ENCODE measurements around the gene LAG3.

The LAG3 gene

GRCh38 chr12:6774499-6775062 is 2.3 kb downstream of the LAG3 start:
- Histone ChIP-seq H3K79me2 (ENCODE audit: control insufficient read depth, low read length) (no peaks in the 10 kb centered on the region), H3K4me1 (ENCODE audit: control insufficient read depth, low read length) (peaks cover 16% of the 10 kb centered on the region), H3K4me2 (ENCODE audit: low read length) (no peak overlapping the region), H3K36me3 (ENCODE audit: control insufficient read depth, low read length) (no peaks in the 10 kb centered on the region), H3K27ac (ENCODE audit: low read depth, low read length) (no peak overlapping the region), H4K20me1 (ENCODE audit: control insufficient read depth, insufficient read depth, low read depth, low read length) (no peaks in the 10 kb centered on the region), H3K9me3 (ENCODE audit: control insufficient read depth, insufficient read depth, low read length) (no peaks in the 10 kb centered on the region), H3K4me3 (ENCODE audit: low read length) (no peak overlapping the region), H3F3A (ENCODE audit: control insufficient read depth, insufficient read depth) (0 out of 2 replicates have a peak, but pooled peaks cover 3% of the 10 kb centered on the region), H3K9me2 (replicated peaks; ENCODE audit: control insufficient read depth, low read length) (no peaks in the 10 kb centered on the region), H3K27me3 (ENCODE audit: control insufficient read depth, low read length) (peaks cover 50% of the 10 kb centered on the region)
- no peak for TF ChIP-seq EZH2phosphoT487 (IDR thresholded peaks at IDR 0.05; ENCODE audit: borderline replicate concordance, low read length)
- no peak for TF ChIP-seq CTCF (IDR thresholded peaks at IDR 0.05; ENCODE audit: low read depth, low read length, poor library complexity, severe bottlenecking)

GRCh38 chr12:6775185-6776174 is 3.2 kb downstream of the LAG3 start:
- Histone ChIP-seq H3K9me3 (ENCODE audit: control insufficient read depth, insufficient read depth, low read length) (no peaks in the 10 kb centered on the region), H3K4me1 (ENCODE audit: control insufficient read depth, low read length) (peaks cover 16% of the 10 kb centered on the region), H3K4me3 (ENCODE audit: low read length) (no peak overlapping the region), H3K27ac (ENCODE audit: low read depth, low read length) (no peak overlapping the region), H3K79me2 (ENCODE audit: control insufficient read depth, low read length) (no peaks in the 10 kb centered on the region), H3K27me3 (ENCODE audit: control insufficient read depth, low read length) (peaks cover 50% of the 10 kb centered on the region), H3K9me2 (replicated peaks; ENCODE audit: control insufficient read depth, low read length) (no peaks in the 10 kb centered on the region), H3F3A (ENCODE audit: control insufficient read depth, insufficient read depth) (0 out of 2 replicates have a peak, but pooled peaks cover 3% of the 10 kb centered on the region), H4K20me1 (ENCODE audit: control insufficient read depth, insufficient read depth, low read depth, low read length) (no peaks in the 10 kb centered on the region), H3K36me3 (ENCODE audit: control insufficient read depth, low read length) (no peaks in the 10 kb centered on the region), H3K4me2 (ENCODE audit: low read length) (no peak overlapping the region)
- TF ChIP-seq CTCF (IDR thresholded peaks at IDR 0.05; ENCODE audit: low read depth, low read length, poor library complexity, severe bottlenecking) = no peak
- no peak for TF ChIP-seq EZH2phosphoT487 (IDR thresholded peaks at IDR 0.05; ENCODE audit: borderline replicate concordance, low read length)

GRCh38 chr12:6777386-6777785 is 5.1 kb downstream of the LAG3 start:
- H3K4me2 ChIP-seq (ENCODE audit: low read length) = no peak overlapping the region
- H4K20me1 ChIP-seq (ENCODE audit: control insufficient read depth, insufficient read depth, low read depth, low read length) = no peaks in the 10 kb centered on the region
- peaks cover 16% of the 10 kb centered on the region for H3K4me1 ChIP-seq (ENCODE audit: control insufficient read depth, low read length)
- no peaks in the 10 kb centered on the region for H3K36me3 ChIP-seq (ENCODE audit: control insufficient read depth, low read length)
- peaks cover 50% of the 10 kb centered on the region for H3K27me3 ChIP-seq (ENCODE audit: control insufficient read depth, low read length)
- no peaks in the 10 kb centered on the region for H3K9me3 ChIP-seq (ENCODE audit: control insufficient read depth, insufficient read depth, low read length)
- H3K79me2 ChIP-seq (ENCODE audit: control insufficient read depth, low read length) = no peaks in the 10 kb centered on the region
- H3K9me2 ChIP-seq (replicated peaks; ENCODE audit: control insufficient read depth, low read length) = no peaks in the 10 kb centered on the region
- H3F3A ChIP-seq (ENCODE audit: control insufficient read depth, insufficient read depth) = 0 out of 2 replicates have a peak, but pooled peaks cover 3% of the 10 kb centered on the region
- H3K27ac ChIP-seq (ENCODE audit: low read depth, low read length) = no peak overlapping the region
- no peak for TF ChIP-seq EZH2phosphoT487 (IDR thresholded peaks at IDR 0.05; ENCODE audit: borderline replicate concordance, low read length)
- TF ChIP-seq CTCF (IDR thresholded peaks at IDR 0.05; ENCODE audit: low read depth, low read length, poor library complexity, severe bottlenecking) = no peak
- no peak overlapping the region for H3K4me3 ChIP-seq (ENCODE audit: low read length)

All from DOHH2 (cell line).